Left ventricle myocardium superior (tissue), 1 donor: ENCODE results near the gene LINC01488. TPM values are rescaled to one million over a fixed set of nuclear protein-coding genes. Genes with fewer than 3 reads are reported as not detected.

Source experiments
- ATAC-seq: fragments of 200-7000 bp; cut with Tn5 transposase; one replicate; pipeline ENCODE4 v1.9.1; 2020; ENCODE audit warnings: mild to moderate bottlenecking, moderate library complexity
- DNase-seq: peaks from one replicate; pipeline ENCODE4 v3.0.0-alpha.2; 2020
- intact Hi-C: fragments of 100-400 bp; cut with micrococcal nuclease; formaldehyde crosslinking; loops from one replicate; pipeline ENCODE4 v1.11.0; 2022
- total RNA-seq: library from RNA; stranded (reverse); fragmentation: NEBNext Ultra II Directional; extraction: Animal tissue kit (Norgen Biotek cat#: 25700); gene quantifications from one replicate; pipeline ENCODE4 v1.2.1, GENCODE V29; 2021
- donor health status: DM: no; HTN: yes; CAD: no; lungs with severe emphysema.

Gene LINC01488
- total RNA-seq, 1 donor from 2014 or later = not detected

GRCh38 chr11:69444381-69445130 is 36.9 kb upstream of the LINC01488 start:
- intact Hi-C loops = no loop called here
- peak; percentile 70 for ATAC-seq
- DNase-seq = peak; percentile 77

- DNase-seq (no peak), ATAC-seq (no peak)
- intact Hi-C loops = no loop called here
Observed at GRCh38 chr11:69445131-69445470, 36.4 kb upstream of the LINC01488 start.

- ATAC-seq (no peak), DNase-seq (no peak)
- intact Hi-C loops = no loop called here
Observed at GRCh38 chr11:69446108-69446507, 35.4 kb upstream of the LINC01488 start.

- ATAC-seq (no peak), DNase-seq (no peak)
- intact Hi-C loops = no loop called here
Observed at GRCh38 chr11:69447786-69448185, 33.7 kb upstream of the LINC01488 start.

GRCh38 chr11:69448471-69449284 is 32.8 kb upstream of the LINC01488 start:
- intact Hi-C loops = no loop called here
- ATAC-seq = no peak
- no peak for DNase-seq

- peak; percentile 71 for ATAC-seq
- peak; percentile 82 for DNase-seq
- intact Hi-C loops = no loop called here
Observed at GRCh38 chr11:69449320-69450063, 32.0 kb upstream of the LINC01488 start.

GRCh38 chr11:69450064-69450856 is 31.2 kb upstream of the LINC01488 start:
- DNase-seq = peak; percentile 46
- ATAC-seq = peak; percentile 58
- intact Hi-C loops = no loop called here

- ATAC-seq = no peak
- DNase-seq = peak; percentile 35
- intact Hi-C loops = no loop called here
Observed at GRCh38 chr11:69450857-69451220, 30.6 kb upstream of the LINC01488 start.

- no peak for ATAC-seq
- intact Hi-C loops = no loop called here
- DNase-seq = no peak
Observed at GRCh38 chr11:69451289-69451688, 30.2 kb upstream of the LINC01488 start.

- peak; percentile 17 for DNase-seq
- no peak for ATAC-seq
- intact Hi-C loops = no loop called here
Observed at GRCh38 chr11:69452206-69452987, 29.1 kb upstream of the LINC01488 start.

GRCh38 chr11:69453151-69453550 is 28.3 kb upstream of the LINC01488 start:
- DNase-seq (peak; percentile 19), ATAC-seq (no peak)
- intact Hi-C loops = no loop called here

GRCh38 chr11:69454018-69454417 is 27.4 kb upstream of the LINC01488 start:
- DNase-seq (no peak), ATAC-seq (no peak)
- intact Hi-C loops = no loop called here

- intact Hi-C loops = no loop called here
- no peak for ATAC-seq
- DNase-seq = peak; percentile 21
Observed at GRCh38 chr11:69455969-69456368, 25.5 kb upstream of the LINC01488 start.

GRCh38 chr11:69456712-69457111 is 24.8 kb upstream of the LINC01488 start:
- peak; percentile 3 for DNase-seq
- intact Hi-C loops = no loop called here
- ATAC-seq = no peak

GRCh38 chr11:69459848-69460539 is 21.5 kb upstream of the LINC01488 start:
- no peak for ATAC-seq

GRCh38 chr11:69460540-69461257 is 20.8 kb upstream of the LINC01488 start:
- no peak for ATAC-seq
- DNase-seq = no peak
- intact Hi-C loops = no loop called here

More at GRCh38 chr11:69459848-69460539, 21.5 kb upstream of the LINC01488 start:
- intact Hi-C loops = no loop called here
- DNase-seq = peak; percentile 1

GRCh38 chr11:69461272-69461962 is 20.0 kb upstream of the LINC01488 start:
- no peak for ATAC-seq
- peak; percentile 18 for DNase-seq
- intact Hi-C loops = no loop called here
